Kidney tubule cell (primary cell): ENCODE data around the gene TUSC2.
A peak's percentile ranks its signal among the peaks of the same experiment; 100 is the strongest.

Experiments used
- DNase-seq: peaks from one replicate; pipeline ENCODE4 v3.0.0-alpha.2; 2018; ENCODE audit warnings: low spot score

TUSC2 gene

DNA sequence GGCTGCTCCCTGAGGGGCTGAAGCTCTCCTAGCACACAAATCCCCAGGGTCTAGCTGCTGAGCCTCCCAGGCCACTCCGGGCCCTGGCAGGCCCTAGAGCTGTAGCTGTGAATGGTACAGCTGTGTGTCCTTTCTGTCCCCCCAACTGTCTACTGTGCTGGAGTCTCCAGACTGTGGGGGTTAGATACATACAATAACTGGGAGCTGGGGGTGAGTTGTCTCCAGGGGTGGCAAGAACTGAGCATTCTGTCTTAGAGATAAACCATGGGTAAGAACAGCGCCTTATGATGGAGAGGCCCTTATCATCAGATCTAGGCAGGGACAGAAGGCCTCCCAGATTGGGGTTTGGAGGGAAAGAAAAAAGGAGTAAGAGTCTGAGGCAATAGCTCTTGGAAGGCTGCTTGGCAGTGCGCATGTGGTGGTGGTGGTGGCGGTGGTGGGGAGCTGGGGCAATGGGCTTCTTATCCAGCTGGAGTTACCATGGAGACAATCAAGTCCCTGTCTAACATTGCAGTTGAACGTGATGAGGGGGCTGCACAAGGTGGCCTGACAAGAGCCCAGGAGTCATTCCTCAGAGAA lies 26.3 kb upstream of the TUSC2 start:
- DNase-seq: no peak

- no peak for DNase-seq
Observed at GRCh38 chr3:50353245-50354004, 25.4 kb upstream of the TUSC2 start.

DNA sequence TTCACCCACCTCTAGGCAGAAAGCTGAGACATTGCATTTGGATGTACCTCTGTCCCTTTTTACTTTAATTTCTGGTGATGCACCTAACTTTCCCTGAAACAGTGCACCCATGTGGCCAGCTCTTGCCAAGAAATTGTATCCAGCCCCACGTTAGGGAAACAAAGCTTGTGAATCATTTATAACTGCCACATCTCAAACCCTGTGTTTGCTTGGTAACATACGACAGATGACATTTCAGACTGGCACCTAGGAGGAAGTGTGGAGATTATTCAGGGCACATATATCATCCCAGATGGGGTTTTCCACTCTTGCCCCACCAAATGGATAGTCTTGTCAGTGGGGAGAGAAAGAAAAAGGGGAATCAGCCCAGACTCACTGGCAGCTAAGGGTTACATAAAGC lies 24.8 kb upstream of the TUSC2 start:
- DNase-seq: peak; percentile 89

DNA sequence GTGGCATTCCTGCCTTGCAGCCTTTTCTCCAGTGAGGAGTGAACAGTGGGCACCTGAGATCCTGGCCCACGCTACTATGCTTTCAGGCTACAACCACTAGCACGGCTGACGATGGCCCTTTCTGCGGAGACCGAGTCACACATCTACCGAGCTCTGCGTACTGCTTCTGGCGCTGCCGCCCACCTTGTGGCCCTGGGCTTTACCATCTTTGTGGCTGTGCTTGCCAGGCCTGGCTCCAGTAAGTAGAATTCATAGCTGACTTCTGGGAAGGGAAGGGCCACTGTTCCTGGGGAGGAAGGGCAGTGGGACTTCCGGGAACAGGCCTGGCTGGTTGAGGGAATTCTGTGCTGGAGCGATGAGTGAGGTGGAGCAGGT lies 23.3 kb upstream of the TUSC2 start:
- no peak for DNase-seq

DNA sequence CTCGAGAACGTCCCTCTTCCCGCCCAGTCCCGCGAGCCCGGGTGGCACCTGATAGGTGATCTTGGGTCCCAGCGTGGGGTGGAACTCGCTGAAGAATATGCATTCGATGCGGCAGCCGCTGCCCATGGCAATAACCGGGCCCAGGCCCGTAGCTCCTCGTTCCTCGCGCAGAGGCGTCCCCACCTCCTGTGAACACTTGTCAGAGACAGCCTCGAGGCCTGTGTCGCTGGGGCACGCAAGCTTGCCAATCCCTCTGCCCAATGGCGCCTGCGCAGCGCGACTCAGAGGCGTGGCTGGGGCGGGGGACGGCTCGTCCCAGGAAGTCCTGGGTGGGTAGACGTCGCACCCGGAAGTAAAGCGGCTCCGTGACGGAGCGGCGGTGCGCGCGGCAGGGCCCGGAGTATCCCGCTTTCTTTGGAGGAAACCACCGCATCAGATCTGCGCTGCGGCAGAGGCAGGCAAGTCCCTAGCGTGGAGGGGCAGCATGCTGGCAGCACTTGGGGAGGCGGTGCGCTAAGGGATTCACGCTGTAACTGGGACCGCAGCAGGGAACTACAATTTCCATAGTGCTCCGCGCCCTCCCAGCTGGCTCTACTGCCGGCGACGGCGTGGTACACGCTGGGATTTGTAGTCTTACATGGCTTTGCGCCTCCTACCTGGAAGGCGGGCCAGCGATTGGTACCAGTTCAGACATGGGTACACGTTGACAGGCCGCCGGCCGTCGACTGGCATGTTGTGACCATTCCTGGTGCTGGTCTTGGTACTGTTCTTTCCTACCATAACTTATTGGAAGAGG lies 22.7 kb upstream of the TUSC2 start, which contains the start of the genes CYB561D2 and NPRL2:
CYB561D2 (plus strand) TSS at position 336 of the 796 bp plus-strand sequence. CDS start 572 bp downstream, outside the sequence.
NPRL2 (minus strand) TSS at position 249 of the 796 bp plus-strand sequence; CDS start at position 126, 123 bp downstream.
- DNase-seq: peak; percentile 94

- DNase-seq: no peak
Observed at GRCh38 chr3:50350213-50350526, 22.1 kb upstream of the TUSC2 start.

DNA sequence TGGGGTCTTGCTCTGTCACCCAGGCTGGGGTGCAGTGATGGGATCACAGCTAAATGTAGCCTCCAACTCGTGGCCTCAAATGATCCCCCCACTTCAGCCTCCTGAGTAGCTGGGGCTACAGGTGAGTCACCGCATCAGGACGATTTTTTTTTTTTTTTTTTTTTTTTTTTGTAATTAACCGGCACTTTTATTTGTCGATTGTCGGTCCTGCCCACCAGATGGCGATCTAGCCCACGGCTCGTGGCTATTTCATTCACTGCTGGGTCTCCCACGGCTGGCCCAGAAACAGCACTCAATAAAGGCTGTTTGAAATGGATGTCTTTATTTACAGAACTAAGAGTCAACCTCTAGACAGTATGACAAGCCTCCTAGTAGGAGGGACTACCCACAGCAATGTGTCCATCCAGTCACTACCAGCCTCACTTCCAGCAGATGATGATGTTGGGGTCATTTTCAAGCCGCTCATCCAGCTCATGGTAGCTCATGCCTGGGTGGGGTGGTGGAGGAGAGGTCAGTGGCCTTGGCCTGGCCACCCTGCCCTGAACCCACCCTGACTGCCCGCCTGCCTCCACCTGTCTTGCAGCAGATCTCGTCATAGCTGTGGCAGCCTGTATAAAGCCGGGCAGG lies 19.3 kb upstream of the TUSC2 start:
- peak; percentile 78 for DNase-seq

DNA sequence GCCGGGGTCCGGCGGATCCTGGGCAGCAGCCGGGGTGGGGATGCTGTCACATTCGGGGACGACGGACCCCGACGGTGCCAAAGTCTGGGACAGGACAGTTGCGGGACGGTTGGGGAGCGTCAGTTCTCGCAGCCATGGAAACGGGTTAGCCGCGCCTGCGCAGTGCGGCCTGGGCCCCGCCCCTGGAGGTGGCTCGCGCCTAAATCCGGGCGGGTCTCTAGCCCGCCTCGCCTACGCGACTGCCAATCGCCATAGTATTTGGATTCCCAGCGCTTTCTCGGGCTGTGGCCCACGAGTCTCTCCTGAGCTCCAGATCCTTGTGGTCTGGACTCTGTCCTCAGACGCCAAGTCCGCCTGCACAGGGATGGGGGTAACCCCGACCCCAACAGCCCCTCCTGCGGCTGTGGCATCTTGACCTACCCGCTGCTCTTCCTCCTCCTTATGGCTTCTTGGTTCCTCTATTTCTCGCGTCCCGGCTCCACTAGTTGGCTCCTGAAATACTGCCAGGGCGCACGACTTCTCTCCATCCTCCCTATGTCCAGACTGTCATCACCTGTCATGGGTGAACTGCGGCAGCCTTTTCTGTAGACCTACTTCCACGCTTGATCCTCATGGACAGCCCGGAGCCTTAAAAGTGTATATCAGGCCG lies 17.7 kb upstream of the TUSC2 start, which contains the start of gene ZMYND10:
ZMYND10 (minus strand) TSS at position 147 of the 649 bp plus-strand sequence. CDS start 153 bp downstream, outside the sequence.
- peak; percentile 57 for DNase-seq

DNA sequence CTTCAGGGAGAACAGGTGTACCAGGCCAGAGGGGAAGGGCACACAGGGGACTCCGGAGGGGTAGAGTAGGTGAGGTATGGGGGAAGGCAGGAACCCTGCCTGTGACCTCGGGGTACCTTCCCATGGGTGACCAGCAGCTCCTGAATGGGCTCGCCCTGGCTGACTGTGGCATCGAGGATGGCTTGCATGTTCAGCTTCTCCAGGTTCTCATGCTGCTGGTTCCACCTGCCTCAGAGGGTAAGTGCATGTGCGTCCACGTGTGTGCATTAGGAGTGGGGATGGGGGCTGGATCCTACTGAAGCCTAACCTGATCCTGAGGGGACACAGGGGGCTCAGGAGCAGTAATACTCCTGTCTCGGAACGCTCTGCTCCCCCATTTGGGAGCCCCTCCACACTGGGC lies 17.0 kb upstream of the TUSC2 start:
- DNase-seq: no peak

- no peak for DNase-seq
Observed at GRCh38 chr3:50342813-50343633, 15.0 kb upstream of the TUSC2 start.

DNA sequence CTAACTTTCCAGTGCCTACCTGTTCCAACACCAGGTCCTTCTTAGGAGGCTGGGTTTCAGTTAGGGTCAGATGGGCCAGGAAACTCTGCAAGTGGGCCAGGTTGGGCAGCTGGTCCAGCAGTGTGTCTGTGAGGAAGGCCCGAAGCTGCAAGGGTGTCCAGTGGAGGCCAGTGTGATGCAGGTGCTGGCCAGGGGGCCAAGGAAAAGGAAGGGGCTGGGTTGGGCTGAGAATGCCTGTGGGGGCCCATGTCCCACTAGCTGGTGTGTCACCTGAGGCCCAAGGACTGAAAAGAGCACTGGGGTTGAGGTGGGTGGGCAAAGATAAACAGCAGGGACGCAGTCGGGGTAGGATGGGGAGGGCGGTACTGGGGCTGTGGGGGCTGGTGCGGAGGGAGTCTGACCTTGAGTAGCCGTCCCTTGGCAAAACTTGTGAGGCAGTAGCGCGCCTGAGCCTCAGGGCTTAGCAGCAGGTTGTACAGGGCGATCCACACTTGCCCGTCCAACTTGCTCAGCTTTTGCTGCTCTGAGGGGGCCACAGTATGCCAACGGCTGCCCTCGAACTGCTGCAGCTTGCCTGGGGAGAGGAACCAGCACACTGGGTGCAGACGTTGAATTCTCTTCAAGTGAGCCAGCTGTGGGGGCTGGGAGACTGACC lies 14.1 kb upstream of the TUSC2 start:
- no peak for DNase-seq

GRCh38 chr3:50341537-50341936 lies 13.5 kb upstream of the TUSC2 start:
- no peak for DNase-seq

GRCh38 chr3:50340448-50341329 lies 12.7 kb upstream of the TUSC2 start, which contains the start of gene RASSF1:
Gene RASSF1, minus strand, starts transcription at chr3:50340836. Its CDS starts 31 bp downstream, at chr3:50340805.
- DNase-seq: no peak

- no peak for DNase-seq
Observed at GRCh38 chr3:50340147-50340447, 12.1 kb upstream of the TUSC2 start.

DNA sequence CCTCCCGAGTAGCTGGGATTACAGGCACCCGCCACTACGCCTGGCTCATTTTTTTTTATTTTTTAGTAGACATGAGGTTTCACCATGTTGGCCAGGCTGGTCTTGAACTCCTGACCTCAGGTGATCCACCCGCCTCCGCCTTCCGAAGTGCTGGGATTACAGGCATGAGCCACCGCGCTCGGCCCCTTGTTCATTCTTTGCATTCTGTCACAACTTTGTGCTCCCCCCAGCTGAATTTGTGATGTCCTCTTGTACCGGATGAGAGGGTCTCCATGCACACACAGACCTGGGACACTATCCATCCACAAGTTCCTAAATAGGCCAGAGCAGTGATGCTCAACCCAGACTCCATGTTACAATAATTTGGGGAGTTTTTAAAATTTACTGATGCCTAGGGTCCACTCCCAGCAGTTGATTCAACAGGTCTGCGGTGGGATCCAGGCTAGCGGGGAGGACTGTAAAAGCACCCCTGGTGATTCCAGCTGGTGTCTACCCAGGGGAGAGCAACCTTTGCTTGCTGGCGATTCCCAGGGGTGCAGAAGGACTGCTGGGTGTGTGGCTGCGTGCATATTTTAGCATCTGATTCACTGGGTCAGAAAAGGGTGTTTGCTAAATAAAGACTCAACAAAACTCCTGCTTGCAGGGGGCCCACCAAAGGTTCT lies 11.6 kb upstream of the TUSC2 start:
- no peak for DNase-seq

DNA sequence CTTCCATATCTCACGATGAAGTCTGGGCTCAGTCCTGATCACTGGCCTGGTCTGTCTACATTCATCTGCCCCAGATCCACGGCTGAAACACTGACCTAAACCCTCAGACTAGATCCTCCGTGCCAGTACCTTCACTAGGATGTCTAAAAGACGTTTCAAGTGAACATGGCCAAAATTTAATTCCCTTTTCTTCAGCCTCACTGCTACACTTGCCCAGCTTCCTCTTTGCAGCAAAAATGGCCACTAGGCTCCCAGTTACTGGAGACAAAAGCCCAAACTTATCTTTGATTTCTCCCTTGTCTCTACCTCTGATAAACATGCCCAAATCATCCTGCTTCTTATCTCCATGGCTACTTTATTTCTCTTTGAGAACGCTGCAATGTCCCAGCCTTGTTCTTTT lies 10.9 kb upstream of the TUSC2 start:
- DNase-seq: no peak

GRCh38 chr3:50337175-50337861 lies 9.3 kb upstream of the TUSC2 start:
- peak; percentile 99 for DNase-seq

GRCh38 chr3:50336452-50337174 lies 8.6 kb upstream of the TUSC2 start:
- DNase-seq: no peak
